ENCODE results near the gene ASXL1.

GRCh38 chr20:32476684-32477593, 118.8 kb downstream of the ASXL1 start:
- TF ChIP-seq POLR2AphosphoS5 (IDR thresholded peaks at IDR 0.05) (no peak), POLR2A (IDR thresholded peaks at IDR 0.05) (no peak)

All from gastroesophageal sphincter (tissue), 2 donors.